ENCODE results near the gene FOXO6.
"Not testable (repeated sequence)": the region's sequence is repeated elsewhere in the genome, so short reads cannot be mapped to it uniquely, and the experiment has no call there.

Gene FOXO6

GRCh38 chr1:41329662-41330587 lies 31.3 kb upstream of the FOXO6 start:
- no peak for DNase-seq

GRCh38 chr1:41330588-41331545 lies 30.4 kb upstream of the FOXO6 start:
- DNase-seq = no peak

- no peak for DNase-seq
These were observed 29.7 kb upstream of the FOXO6 start for GRCh38 chr1:41331546-41331917.

GRCh38 chr1:41332161-41332560 lies 29.1 kb upstream of the FOXO6 start:
- not testable (repeated sequence) for DNase-seq

- peak; percentile 52 for DNase-seq
These were observed 28.0 kb upstream of the FOXO6 start for GRCh38 chr1:41333146-41333784.

- DNase-seq = no peak
These were observed 22.4 kb upstream of the FOXO6 start for GRCh38 chr1:41338820-41339219.

GRCh38 chr1:41340655-41341364 lies 20.4 kb upstream of the FOXO6 start:
- no peak for DNase-seq

GRCh38 chr1:41341365-41341683 lies 19.9 kb upstream of the FOXO6 start:
- no peak for DNase-seq

- no peak for DNase-seq
These were observed 19.3 kb upstream of the FOXO6 start for GRCh38 chr1:41341772-41342562.

GRCh38 chr1:41342774-41343355 lies 18.4 kb upstream of the FOXO6 start:
- no peak for DNase-seq

GRCh38 chr1:41343790-41344699 lies 17.2 kb upstream of the FOXO6 start:
- no peak for DNase-seq

GRCh38 chr1:41344708-41345159 lies 16.5 kb upstream of the FOXO6 start:
- DNase-seq = no peak

GRCh38 chr1:41345434-41346075 lies 15.7 kb upstream of the FOXO6 start:
- DNase-seq = no peak

GRCh38 chr1:41347276-41347675 lies 14.0 kb upstream of the FOXO6 start:
- DNase-seq = no peak

GRCh38 chr1:41348394-41348793 lies 12.8 kb upstream of the FOXO6 start:
- DNase-seq = no peak

GRCh38 chr1:41349361-41350054 lies 11.7 kb upstream of the FOXO6 start:
- no peak for DNase-seq

GRCh38 chr1:41350055-41350378 lies 11.2 kb upstream of the FOXO6 start:
- DNase-seq = no peak

- no peak for DNase-seq
These were observed 9.7 kb upstream of the FOXO6 start for GRCh38 chr1:41351262-41352151.
